Umbilical cord (tissue), 2 donors: ENCODE results near the gene TRIM8. TPM values are rescaled to one million over a fixed set of nuclear protein-coding genes. Genes with fewer than 3 reads are reported as not detected.

Experiments
- DNase-seq: peaks from one replicate; pipeline ENCODE4 v3.0.0-alpha.2; 2015; ENCODE audit warnings: low spot score
- total RNA-seq: library from RNA; depleted of rRNA; stranded (reverse); fragments of >200 nt; gene quantifications from one replicate; pipeline ENCODE4 v1.2.3, GENCODE V29; 2014; ENCODE audit warnings: low replicate concordance; ENCODE audit not compliant: insufficient read depth

The TRIM8 gene
- total RNA-seq, 1 donor from 2014 or later = 31.3 TPM

DNA sequence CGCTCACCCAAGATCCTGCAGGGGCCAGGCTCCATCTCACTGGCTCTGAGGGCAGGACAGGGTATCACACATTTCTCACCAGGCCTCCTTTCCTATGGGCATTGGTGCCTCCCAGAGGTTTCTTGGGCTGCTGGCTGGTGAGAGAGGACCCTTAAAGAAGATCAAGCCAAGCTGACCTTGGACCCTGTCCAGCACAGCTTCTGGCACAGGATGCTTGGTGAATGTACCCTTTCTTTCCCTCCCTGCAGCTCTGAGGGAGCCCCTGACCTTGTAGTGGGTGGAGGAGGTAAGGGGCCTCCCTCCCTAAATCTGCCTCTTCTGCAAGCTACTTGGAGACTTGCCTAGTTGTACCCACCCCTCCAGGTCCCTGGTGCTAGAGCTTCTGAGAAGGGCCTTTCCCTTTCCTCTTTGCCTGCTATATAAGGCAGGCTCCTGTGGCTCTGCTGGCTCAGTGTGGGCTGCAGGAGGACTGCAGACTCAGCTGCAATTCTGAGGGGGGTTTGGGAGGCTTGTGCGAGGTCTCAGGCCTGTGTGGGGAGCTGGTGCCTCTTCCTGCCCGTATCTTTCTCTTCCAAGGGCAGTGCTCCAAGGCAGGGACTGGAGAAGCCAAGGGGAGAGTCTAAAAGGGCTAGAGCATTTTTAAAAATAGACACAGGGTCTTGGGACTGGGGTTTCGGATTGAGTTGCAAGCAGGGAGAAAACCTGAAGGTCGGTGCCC is 11.7 kb upstream of the TRIM8 start:
- DNase-seq = peak; percentile 96

DNA sequence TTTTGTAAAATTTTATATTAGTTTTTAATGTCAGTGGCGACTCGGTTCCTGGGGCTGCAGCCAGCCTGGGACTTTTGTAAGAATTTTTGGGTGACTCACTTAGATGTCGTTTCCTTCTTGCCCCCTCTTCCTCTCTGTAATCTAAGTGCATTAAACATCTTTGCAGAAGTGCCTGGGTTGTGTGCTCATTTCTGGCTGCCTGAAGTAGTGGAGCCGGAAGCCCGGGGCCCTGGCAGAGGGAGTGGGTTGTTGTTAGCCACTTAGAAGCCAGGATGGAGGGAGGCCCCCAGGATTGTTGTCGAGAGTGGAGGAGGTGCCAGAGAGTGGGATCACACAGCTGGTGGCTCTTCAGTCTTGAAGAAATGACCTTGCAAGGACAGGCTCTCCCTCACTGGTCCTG is 11.0 kb upstream of the TRIM8 start:
- DNase-seq = peak; percentile 70

DNA sequence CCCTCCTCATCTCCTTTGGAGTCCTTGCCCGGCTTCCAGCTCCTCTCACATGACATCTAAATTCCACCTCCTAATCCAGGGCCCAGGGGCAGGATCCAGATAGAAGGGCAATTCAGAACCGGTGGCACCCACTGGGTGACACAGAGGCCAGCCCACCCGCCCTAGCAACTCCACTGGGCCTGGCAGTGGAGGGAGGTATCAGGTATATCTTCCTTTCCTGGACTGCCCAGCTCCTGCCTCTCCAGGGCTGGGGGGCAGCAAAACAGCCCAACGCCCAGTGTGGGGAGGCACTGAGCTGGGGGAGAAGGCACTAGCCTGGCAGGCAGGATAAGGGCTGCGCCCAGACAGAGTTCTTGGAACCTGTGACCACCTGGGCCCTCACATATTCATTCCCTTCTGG is 10.4 kb upstream of the TRIM8 start:
- no peak for DNase-seq

DNA sequence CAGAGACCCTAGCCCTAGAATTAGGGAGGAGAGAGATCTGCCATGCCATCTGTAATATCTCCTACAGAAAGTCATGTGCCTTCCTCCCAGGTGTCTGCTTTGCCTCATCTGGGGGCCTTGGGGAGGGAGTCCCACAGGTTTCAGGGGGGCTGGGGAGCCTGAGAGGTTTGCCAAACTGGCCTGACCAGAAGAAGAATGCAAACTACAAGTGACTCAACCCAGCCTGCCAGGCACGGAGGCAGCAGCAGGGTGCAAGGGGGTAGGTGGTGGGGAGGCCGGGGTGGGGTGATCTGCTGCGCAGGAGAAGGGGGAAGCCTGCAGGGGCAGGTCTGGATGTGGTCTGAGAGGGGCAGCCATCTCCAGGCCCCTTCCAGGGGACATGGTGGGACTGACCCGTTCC is 9.6 kb upstream of the TRIM8 start:
- peak; percentile 83 for DNase-seq

DNA sequence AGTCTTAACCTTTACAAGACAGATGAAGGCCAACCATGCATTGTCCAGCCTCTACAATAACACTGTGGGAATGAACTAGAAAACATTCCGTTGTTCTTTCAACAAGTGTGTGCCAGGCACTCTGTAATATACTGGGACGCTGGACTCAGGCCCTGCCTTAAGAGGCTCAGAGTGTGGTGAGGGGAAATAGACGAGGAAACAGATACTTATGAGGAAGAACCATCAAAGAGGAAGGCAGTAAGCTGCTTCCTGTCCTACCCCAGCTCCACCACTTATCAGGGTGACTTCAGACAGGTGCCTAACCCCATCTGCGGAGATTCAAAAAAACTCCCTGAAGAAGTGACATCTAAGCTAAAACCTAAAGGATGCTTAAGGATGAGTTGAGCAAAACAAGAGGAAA is 8.9 kb upstream of the TRIM8 start:
- no peak for DNase-seq

DNA sequence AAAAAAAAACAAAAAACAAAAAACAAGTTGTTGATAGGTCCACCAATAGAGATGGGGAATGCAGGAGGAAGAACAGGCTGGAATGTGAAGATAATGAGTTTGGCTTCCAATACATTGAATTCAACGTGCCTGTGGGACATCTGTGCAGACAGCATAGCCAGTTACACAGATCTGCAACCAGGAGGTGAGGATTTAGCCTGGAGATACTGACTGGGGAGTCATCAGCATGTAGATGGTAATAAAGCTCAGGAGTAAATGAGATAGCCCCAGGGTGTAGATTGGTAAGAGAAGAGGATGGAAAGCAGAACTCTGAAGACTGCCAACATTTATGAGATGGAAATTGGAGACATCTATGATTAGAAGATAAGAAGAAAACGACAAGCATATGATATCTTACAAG is 4.7 kb upstream of the TRIM8 start:
- DNase-seq = no peak

DNA sequence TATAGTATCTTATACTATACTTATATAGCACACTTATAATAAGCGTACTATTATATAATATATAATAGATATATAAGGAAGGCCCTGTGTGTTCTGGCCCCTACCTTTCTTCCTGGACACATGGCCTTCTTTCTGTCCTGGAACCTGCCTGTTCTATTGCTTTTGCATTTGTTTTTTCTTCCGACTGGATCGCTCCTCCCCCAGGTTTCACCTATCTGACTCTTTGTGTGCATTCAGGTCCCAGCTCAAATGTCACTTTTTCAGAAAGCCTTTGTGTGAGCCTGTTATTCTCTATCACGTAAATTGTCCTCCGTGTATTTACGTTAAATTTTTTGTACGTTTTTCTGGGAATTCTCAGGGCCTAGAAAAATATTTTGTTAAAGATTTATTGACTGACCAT is 2.9 kb upstream of the TRIM8 start:
- DNase-seq = no peak

DNA sequence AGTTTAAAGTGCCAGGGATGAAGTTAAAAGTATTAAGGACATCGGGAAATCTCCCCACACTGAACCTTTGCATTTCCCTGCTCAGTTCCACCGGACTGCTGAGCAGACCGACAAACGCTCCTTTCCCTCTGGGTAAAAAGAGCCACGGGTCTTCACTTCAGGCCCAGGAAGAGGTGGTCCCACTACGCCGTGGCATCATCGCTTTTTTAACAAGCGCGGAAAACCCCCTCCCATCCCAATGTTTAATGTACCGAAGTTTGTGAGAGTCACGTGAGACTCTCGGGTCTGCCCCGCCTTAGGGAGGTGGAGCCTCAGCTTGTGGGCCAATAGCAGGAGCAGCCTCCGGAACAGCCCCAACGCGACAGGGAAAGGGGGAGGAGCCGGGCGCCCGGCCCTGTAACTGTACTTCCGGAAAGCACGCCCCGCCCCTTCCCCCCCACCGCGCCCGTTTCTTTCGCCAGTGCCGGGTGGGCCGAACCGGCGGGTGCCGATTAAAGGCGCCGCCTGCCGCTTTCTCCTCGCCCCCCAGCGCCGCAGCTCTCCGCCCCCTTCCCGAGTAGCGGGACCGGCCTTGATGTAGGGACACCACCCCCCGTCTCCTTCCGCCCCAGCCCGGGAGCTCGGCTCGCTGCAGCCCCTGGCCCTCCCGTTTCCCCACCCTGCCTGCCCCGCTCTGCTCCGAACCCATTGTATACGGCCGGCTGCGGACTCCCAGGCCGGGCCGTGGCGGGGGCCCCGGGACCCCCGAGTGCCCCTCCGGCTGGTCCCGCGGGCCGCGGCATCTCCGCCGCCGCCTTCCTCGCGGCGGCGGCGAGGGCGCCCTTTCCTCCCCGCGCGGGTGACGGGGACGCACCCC is 2.2 kb upstream of the TRIM8 start:
- DNase-seq = peak; percentile 99

DNA sequence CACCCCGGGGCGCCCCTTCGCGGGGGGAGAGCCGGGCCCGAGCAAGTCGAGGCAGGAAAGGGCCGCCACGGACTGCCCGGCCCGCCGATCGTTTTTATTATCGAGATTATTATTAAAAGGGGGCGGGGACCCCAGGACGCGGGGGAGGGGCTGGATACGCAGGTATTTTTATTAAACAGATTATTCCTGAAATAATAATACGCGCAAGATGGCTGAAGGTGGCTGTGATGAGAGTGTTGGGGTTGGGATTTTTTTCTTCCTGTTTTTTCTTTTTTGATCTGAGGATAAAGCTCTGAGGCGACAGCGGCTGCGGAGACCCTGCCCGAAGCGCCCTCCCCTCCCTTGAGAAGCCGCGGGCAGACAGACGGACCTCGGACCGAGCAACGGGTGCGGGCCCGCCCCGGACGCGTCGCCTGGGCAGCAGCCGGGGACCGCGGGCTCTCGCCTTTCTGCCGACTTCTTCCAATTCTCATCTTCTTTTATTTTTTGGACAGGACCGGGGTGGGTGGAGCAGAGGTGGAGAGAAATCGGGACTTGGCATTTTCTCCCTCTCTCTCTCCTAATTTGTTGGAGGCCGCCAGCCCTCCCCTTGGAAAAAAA is 1.4 kb upstream of the TRIM8 start:
- DNase-seq = peak; percentile 64

DNA sequence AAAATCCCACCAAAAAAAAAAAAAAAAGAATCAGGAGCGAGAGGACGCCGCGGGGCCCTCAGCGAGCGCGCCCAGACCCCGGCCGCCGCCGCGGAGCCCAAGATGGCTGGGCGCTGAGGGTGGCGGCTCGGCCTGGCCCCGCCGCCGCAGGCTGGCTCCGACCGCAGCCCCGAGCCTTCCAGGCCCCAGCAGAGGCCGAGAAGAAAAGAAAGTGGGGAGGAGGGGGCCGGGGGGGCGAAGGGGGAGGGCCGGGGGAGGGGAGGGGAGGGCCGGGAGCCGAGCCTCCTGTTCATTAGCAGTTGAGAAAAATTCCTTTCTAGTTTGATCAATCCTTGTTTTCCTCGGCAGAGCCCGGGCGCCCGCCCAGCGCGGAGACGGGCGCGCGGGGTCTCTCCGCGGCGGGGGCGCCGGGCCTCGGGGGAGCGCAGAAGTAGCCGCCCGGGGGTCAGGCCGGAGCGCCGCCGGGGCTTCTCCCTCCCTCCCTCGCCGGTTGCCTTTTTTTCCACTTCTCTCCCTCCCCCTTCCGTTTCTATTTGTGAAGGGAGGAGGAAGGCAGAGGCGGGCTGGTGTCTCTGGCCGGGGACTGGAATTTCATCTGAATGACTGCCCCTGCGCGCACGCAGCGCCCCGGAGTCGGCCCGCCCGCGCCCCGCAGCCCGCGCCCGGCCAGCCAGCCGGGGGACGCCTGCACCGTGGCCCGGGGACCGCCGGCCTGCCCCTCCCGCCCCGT is 778 bp upstream of the TRIM8 start:
- peak; percentile 89 for DNase-seq

DNA sequence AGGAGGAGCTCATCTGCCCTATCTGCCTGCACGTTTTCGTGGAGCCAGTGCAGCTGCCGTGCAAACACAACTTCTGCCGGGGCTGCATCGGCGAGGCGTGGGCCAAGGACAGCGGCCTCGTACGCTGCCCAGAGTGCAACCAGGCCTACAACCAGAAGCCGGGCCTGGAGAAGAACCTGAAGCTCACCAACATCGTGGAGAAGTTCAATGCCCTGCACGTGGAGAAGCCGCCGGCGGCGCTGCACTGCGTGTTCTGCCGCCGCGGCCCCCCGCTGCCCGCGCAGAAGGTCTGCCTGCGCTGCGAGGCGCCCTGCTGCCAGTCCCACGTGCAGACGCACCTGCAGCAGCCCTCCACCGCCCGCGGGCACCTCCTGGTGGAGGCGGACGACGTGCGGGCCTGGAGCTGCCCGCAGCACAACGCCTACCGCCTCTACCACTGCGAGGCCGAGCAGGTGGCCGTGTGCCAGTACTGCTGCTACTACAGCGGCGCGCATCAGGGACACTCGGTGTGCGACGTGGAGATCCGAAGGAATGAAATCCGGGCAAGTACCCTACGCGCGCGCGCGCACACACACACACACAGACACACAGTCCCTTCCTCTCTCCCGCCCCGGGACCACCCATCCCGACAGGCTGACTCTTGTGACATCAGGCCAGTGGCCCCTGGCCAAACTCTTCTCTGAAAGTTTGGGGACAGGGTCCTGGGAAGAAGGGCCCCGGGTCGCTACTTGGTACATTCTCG is 538 bp downstream of the TRIM8 start:
- DNase-seq = peak; percentile 69

DNA sequence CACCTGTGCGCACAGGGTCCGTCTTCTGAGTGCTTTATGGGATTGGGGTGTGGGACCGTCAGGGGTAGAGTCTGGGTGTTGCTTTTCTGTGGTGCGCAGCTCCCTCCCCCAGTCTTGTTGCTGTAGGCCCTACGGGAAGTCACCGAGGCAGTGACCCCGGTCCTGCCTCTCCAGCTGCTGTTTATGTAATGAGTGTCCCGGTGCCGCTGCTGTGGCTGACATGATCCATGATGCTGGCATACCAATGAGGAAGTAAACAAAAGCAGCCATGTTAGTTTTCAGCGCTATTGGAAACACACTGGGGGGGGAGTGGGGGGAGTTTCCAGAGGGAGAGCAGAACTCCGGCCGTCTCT is 1.1 kb downstream of the TRIM8 start:
- DNase-seq = no peak

DNA sequence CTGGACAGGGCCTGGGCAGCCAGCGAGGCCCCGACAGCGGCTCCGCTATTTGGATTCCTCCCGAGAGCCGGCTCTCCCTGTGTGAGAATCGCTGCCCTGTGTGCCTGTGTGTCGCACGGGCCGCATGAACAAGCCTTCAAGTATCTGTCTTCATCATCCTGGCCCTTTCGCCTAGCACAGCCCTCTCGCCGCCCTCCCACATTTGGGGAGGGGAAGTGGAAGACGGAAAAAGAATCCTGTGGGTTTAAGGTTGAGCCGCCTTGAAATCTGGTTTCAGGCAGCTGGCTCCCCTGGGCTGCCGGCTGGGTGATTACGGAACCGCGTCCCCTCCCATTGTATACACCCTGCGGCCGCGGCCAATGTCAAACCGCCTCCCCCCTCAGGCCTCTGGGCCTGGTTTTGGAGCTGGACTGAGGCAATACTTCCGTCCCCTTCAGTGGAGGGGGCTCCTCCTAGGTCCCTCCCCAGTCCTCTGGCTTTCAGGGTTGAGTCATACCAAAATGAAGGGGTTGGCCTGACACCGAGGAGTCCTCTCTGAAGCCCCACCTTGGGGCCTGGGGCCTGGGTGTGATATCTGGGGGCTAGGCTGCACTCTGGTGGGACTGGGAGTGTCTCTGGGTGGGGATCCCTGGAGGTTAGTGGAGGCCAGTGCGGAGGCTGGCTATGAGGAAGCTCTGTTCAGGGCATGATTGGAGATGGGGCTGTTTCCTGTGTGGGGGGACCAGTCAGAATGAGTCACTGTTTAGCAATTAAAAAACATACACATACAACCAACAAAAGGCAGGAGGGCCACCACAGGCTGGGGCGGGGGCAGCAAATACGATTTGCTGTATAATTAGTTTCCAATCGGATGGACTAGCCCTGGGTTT is 1.7 kb downstream of the TRIM8 start:
- peak; percentile 97 for DNase-seq

DNA sequence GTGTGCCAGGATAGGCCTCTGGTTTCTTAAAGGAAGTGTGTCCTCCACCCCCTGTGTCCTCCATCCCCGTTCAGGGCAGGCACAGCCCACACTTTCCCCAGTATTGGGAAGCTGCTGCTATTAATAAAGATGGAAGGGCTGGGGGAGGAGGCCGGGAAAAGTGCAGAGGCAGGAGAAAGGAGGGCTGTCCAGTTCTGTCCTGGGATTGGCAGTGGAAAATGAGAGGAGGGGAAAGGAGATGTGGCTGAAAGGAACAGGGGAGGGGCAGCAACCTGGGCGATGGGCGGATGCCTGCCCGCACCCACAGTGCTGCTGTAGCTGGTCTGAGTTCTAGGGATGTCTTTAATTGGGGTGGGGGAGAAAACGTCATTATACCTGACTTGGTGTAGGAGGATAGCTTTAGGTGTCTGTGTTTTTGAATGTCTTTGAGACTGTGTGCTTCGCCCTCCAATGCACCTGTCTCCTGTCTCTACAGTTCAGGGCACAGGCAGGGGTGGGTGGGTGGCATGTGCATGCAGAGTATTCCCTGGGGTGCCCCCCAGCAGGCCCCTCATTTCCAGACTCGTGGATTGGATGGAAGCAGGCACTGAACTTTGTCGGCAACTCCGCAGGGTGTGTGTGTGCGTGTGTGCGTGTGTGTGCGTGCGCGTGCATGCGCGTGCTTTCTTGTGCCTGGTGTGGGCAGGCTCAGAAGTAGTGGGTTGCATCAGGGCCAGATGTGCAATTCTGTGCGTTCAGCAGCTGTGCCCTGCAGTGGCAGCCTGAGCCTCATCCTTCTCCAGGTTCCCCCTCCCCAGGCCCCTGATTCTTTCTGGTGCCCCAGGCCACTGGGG is 2.5 kb downstream of the TRIM8 start:
- DNase-seq = peak; percentile 83

DNA sequence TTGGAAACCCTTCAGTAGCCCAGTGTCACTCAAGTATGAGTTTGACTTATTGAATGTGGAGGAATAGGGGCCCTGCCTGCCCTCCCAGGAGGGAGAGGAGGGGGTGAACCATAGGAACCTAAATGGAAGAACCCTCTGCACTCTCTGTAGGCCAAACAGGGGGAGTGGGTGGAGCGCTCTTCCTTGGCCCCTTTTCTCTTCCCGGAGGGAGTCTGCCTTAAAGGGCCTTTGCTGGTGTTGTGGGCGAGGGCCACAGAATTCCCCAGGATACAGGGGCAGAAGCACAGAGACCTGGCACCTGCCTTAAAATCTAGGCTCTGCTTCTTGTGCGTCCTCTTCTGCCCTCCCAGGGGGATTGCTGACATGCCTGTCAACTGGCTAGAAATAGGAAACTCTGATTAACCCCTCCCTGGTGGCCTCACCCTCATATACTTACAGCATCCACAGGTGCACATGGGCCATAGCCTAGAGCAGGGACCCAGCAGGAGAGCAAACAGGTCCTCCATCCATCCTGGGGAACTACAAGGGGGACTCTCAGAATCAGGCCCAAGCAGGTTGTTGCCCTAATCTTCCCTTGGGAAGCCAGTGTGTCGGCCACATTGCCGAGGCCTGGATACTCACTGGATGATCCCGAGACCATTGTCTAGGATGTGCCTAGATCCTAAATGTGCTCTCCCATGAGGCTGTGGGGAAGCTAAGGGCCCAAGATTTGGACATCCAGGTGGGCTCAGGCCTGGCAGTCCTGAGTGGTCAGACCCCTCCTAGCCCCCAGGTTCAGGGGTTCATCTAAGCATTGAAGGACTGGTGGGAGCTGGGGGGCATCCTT is 3.4 kb downstream of the TRIM8 start:
- no peak for DNase-seq

DNA sequence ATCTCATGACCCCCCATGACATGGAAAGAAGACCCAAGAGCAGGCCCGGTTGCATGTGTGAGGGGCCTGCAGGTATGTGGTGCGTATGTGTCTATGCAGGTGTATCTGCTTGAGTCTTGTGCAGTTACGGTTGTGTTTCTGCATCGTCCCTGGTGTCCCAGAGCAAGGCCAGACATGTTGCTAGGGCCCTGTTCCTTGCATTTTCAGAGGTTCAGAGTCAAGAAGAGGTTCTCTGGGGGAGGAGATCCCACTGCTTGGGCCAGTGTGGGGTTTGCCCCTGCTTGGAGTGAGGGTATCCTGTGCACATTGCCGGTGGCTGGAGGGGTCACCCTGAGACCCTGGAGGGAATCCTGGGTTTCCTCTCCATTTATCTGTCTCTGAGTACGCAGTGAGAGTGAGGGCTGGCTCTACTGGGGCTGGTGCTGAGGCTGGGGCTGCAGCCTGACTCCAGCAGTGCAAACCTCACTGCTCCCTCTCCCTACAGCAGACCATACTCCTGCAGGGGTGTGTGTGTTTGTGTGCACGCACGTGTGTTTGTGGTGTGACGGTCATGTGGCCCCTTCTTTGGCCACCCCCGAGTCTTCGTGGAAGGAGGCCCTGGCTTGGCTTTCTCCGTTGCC is 4.1 kb downstream of the TRIM8 start:
- DNase-seq = no peak

DNA sequence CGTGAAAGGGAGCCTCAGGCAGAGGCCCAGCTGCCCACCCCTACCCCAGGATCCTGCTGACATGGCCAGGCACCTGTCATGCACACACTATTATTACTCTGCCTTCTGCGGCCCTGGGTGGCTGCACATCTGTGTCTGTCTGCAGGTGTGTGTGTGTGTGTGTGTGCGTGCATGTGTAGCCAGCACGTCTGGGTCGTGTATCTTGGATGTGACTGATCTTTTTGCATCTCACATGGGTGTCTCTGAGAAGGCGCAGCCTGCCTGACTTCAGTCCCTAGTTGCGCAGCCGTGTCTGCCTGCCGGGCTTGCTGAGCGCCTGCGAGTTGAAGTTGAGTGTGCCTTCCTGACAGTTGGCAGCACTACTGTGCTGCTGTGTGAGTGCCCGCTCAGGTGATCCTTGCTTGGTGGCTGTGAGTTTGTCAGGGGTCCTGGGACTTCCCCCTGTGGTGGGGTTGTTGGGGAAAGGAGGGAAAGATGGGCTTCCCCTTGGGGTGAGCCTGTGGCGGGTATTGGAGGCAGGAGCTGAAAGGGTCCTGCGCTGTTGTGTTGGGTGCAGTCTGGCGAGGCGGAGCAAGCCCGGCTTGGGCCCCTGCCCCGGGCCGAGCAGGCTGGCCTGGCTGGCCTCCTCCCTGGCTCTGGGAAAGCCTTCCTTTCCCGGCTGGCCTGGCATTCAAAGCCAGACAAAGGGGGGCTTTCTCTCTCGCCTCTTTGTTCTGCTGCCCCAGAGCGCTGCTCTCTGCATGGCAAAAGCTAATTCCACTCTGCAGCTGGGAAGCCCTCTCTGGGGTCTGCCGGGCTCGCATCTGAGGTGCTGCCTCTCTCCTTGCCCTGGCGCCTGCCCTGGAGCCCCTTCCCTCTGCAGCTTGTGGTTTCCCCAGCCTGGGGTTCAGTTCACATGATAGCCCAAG is 4.9 kb downstream of the TRIM8 start:
- no peak for DNase-seq
